Activated T-helper 1 cell treated with anti-CD3 and anti-CD28 coated beads, Interleukin-2, amount 50 U/mL, for 16 hours (primary cell): ENCODE data around the gene HAUS3.
A peak's percentile ranks its signal among the peaks of the same experiment; 100 is the strongest.

ENCODE experiments used
- DNase-seq, 2 donors: peaks; one replicate each; pipeline ENCODE4 v3.0.0-alpha.2; 2020; ENCODE audit warnings: low read depth in 1 of 2, low spot score in 1 of 2

HAUS3 gene, protein sequence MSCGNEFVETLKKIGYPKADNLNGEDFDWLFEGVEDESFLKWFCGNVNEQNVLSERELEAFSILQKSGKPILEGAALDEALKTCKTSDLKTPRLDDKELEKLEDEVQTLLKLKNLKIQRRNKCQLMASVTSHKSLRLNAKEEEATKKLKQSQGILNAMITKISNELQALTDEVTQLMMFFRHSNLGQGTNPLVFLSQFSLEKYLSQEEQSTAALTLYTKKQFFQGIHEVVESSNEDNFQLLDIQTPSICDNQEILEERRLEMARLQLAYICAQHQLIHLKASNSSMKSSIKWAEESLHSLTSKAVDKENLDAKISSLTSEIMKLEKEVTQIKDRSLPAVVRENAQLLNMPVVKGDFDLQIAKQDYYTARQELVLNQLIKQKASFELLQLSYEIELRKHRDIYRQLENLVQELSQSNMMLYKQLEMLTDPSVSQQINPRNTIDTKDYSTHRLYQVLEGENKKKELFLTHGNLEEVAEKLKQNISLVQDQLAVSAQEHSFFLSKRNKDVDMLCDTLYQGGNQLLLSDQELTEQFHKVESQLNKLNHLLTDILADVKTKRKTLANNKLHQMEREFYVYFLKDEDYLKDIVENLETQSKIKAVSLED

DNA sequence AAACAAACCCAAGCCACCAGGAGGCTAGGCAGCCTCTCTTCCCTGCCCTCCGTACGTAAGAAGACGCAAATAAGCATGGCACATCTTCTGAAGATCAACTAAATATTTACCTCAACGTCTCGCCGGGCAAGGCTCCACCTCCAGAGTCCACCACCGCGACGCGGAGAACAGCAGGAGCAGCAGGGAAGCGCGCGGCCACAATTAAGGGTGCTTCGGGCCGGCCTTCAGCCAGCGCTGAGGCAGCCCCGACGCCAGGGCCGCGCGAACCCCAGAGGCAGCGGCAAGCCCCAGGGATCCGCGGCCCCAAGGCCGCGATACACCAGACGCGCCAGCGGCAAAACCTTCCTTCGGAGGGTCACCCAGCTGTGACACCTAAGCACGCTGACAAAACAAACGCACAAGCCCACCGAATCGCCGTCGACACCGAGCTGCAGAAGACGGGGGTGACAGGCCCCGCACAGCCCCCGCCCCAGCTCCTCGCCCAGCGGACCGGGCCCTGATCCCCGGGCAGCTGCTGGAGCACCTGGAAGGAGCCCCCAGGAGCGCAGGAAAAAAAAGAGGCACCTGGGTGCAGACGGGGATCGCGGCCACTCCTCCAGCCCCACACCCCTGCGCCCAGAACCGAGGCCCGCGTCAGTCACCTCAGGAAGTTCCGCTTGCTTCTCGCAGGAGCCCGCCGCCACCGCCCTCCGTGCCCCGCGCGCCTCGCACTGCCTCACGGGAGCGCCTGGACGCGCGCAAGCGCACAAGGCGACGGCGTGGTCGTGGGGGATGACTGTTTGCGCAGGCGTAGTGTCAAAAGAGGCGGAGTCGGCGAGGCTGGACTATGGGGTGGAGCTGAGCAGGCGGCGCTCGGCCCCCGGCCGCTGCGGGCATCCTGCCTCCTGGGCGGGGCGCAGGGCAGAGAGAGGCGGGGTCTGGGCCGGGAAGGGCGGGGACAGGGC, at the start of gene HAUS3, which contains the start of gene POLN:
TSS of gene HAUS3 (minus strand) at position 712 of the 944 bp plus-strand sequence. CDS start 1,175 bp downstream, outside the sequence.
TSS of gene POLN (minus strand) at position 712 of the 944 bp plus-strand sequence. CDS start 12,890 bp downstream, outside the sequence.
- DNase-seq = peak; percentile 98 to 99

DNA sequence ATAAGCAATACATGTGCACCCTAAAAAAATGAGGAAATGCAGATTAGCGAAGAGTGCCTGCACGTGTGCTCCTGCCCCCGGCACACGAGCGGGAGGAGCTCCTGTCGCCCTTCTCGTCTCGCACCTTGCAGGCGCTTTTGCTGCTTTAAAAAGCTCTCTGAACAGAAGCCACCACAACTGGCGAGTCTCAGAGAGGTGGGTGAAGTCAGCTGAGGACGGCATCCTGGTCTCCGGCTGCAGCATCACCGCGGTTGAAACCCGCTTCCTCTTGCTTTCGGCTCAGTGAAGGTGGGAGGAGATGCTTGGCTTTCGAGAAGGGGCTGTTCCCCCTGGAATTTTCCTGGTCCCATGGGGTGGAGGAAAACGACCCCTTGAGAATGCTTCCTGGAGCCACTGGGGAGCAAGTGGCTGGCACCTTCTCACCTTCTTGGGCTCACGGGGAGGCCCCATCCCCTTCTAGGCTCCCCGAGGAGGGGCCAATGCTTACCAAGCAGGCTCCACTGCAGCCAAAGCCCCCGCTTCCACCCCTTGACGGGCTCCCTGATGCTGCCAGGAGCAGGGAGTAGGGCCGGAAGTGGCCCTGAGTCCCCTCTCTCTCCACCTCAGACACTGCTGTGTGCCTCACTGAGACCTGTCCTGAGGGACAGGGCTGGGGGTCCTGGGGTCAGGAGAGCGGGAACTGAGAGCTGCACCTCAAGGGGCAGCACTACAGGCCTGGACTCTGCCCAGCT, 49.2 kb upstream of the HAUS3 start:
- DNase-seq = peak; percentile 42 to 65

DNA sequence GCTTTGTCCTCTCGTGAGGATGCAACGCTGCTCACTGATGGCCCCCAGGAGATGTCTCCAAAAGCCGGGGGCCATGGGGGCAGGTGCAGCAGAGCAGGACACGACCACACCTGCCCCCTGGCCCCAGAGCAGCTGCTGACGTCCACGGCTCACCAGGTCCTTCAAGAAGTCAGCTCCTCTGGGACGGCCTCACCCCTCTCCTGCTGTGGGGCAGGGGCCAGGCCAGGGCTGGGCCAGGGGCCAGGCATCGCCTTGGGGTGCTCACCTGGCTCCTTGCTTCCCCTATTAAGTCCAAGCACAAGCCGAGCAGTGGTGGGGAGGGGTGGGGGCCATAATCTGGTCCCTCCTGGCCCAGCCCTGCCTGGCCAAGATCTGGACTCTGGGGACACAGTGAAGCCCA, 48.6 kb upstream of the HAUS3 start:
- no peak for DNase-seq

DNA sequence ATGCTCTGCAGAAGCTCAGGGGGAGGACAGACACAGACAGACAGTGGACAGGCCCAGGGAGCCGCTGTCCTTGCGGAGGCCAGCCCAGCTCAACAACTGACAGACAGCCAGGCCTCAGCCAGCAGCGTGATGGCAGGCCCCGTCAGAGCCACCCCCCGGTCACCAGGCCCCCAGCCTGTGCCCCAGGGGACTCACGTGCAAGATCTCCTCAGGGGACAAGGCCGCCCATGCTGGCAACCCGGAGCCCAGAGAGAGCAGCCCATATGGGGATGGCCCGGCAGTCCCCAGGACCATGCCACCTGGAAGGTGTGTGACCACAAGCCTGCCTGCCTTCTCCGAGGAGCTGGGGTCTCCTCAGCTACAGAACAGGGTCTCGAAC, 48.0 kb upstream of the HAUS3 start:
- no peak for DNase-seq

DNA sequence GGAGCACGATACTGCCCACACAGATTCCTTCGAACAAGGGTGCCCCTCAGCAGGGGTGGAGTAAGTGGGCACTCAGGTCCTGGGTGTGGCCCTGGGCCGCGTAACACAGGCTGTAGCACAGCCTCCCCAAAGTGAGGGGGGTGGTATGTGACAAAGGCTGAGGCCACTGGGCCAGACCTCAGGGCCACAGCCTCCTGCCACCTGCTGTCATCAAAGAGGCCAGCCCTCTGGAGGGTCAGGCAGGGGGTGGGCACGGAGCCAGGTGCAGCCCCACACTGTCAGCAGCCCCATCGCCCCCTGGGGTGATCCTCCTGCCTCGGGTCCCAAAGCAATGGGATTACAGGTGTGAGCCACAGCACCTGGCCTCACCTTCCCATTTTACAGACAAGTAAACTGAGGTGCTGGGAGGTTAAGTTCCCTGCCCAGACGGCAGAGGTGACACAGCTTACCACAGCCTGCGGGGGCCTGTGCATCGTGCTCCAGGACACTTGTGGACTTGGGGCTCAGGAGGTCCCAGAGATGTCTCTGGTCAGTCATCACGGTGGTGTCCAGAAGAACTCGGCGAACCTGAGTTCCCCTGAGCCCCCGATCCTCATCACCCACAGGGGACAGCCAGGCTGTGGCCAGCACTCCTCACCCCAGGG, 47.5 kb upstream of the HAUS3 start:
- DNase-seq = no peak

DNA sequence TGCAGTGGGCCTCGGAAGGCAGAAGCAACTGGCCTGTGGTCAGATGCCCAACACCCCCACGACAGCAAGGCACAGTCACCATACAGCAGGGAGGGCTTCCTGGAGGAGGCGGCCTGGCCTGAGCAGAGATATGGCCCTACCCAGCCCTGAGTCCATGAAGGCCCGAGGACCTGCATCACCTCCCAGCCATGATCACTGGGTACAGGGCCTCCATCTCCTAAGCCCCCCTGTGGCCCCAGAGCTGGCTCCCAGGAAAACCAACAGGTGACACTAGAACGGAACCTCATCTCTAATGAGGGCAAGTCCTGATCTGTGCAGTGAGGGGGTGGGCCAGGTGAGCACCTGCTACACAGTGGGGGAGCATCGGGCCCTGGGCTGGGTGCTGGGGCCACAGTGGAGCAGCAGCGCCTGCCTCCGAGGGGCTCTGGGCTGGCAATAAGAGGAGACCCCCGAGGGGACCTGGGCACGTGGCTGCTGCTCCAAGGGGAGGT, 46.2 kb upstream of the HAUS3 start:
- DNase-seq = no peak

DNA sequence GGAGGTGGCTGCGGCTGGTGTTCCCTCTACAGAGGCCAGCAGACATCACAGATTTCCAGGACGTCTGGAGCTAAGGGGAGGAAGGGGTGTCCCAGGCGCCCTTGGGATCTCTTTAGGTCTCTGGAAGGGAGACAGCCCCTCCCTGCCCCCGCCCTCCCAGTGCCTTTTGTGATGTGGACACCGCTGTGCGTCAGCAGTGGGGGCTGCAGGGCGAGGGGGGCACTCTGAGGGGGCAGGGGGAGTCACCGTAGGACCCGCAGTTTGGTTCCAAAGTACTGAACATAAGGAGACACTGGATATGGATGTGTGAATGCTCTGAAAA, 45.6 kb upstream of the HAUS3 start:
- no peak for DNase-seq

DNA sequence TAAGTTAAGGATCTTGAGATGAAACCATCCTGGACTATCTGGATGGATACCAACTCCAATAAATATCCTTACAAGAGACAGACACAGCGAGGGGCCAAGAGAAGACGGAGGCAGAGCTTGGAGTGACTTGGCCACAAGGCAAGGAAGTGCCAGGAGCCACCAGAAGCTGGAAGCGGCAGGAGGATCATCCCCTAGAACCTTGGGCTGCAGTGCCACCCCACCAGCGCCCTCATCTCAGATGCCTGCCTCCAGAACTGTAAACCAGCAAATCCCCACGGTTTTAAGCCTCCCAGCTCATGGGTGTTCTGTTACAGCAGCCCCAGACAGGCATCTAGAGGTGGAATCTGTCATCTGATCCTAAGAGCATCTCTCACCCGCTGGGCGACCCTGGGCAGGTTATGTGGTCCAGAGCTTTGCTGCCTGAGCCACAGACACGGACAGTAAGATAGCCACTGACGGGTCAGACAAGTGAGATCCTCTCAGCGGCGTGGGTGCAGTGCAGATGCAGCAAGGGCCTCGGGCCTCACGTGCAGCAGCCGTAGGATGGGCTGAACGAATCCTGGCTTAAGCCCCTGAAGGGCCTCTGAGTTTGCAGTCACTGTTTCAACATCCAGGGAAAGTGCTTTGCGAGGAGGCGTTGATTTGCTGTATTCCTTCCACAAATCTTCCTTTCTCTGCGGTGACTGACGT, 45.1 kb upstream of the HAUS3 start:
- no peak for DNase-seq

DNA sequence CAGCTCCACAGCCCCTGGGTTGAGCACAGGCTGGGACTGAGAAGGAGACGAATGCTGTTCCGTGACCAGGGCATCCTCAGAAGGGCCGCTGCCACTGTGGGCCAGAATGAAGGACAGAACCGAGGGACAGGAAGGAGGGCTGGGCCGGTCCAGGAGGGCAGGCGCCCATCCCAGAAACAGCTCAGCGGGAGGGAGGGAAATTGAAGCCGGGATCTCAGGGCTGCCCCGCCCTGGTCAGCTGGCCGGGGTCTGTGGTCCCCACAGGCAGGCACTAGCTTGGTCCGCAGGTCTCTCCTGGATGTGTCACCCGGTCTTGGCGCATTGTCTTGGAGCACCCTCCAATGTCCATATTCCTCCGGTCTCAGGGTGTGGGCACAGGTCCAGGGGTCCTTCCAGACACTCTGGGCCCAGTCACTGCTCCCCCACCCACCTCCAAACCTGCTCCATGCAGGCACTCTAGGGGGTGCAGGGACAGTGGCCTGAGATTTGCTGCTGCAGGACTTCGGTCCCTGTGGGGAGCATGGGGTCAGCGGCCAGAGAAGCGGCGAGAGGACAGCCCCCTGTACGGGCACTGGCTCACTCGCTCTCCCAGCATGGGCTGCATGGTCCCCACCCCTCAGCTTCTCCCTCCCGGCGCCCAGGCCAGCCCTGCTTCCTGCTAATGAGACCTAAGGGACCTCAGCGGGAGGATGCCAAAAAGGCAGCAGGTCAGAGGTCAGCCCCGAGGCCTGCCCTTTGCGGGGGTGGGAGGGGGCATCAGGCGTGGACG, 43.9 kb upstream of the HAUS3 start:
- no peak for DNase-seq

DNA sequence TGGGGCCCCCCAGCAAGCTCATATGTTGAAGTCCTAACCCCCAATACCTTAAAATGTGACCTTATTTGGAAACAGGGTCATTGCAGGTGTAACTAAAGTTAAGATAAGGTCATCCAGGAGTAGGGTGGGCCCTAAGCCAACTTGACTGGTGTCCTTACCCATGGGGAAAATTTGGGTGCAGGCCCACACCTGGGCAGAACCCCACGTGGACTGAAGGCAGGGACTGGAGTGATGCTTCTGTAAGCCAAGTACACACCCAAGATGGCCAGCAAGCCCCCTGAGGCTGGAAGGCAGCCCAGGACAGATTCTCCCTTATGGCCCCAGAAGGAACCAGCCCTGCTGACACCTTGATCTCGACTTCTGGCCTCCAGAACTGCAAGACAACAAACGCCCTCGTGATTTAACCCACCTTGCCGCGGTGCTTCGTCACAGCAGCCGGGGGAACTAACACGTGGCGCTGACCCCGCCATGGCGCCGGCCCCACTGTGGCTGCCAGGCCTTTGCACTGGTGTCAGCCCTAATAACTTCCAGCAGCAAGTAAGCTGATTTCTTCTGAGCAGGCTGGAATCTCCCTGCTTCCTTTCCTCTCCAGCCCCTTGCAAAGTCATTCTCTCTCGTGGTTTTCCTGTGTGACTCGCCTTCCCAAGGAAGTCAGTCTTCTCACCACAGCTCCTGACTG, 43.2 kb upstream of the HAUS3 start:
- DNase-seq = no peak

DNA sequence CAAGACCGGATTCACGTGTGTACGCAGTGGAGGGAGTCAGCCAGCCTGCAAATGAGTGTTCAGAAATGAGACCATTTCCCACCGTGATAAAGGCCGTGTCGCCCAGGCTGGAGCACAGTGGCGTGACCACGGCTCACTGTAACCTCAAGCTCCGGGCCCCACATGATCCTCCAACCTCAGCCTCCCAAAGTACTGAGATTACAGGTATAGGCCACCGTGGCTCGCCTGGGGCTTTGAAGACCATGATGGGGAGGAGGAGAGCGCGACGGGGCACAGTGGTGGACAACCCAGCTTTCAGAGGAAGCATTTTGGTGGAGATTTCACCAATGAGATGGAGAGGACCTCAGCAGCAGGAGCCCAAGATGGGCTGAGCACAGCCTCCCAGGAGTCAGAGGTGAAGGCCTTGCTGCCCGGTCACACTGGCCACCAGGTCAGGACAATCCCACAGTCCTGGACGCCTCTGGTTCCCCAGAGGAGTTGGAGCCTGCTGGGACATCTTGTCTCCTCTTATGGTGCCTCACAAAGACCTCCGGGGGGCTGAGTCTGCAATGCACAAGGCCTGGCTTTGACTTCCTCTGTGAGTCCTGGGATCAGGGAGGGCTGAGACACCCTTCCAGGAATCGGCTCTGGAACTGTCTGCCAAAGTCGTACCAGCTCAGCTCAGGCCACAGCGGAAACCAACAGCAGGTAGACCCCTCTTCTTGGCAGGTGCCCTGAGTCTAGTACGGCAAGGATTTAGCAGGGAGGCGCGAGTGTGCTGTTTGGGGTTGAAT, 42.4 kb upstream of the HAUS3 start:
- peak in 1 of 2 donors; percentile 1 for DNase-seq

DNA sequence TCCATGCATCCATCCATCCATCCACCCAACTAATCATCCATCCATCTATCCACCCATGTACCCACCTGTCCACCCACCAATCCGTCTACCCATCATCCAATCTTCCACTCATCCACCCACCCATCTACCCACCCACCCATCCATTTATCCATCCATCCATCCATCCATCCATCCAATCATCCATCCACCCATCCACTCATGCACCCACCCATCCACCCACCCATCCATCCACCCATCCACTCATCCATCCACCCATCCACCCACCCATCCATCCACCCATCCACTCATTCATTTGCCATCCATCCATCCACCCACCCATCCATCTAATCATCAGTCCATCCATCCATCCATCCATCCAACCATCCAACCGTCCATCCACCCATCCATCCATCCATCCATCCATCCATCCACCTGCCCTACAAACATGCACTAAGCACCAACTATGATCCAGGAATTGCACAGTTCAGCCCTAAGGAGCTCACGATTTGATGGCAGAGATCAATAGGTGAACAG, 41.3 kb upstream of the HAUS3 start:
- no peak for DNase-seq

DNA sequence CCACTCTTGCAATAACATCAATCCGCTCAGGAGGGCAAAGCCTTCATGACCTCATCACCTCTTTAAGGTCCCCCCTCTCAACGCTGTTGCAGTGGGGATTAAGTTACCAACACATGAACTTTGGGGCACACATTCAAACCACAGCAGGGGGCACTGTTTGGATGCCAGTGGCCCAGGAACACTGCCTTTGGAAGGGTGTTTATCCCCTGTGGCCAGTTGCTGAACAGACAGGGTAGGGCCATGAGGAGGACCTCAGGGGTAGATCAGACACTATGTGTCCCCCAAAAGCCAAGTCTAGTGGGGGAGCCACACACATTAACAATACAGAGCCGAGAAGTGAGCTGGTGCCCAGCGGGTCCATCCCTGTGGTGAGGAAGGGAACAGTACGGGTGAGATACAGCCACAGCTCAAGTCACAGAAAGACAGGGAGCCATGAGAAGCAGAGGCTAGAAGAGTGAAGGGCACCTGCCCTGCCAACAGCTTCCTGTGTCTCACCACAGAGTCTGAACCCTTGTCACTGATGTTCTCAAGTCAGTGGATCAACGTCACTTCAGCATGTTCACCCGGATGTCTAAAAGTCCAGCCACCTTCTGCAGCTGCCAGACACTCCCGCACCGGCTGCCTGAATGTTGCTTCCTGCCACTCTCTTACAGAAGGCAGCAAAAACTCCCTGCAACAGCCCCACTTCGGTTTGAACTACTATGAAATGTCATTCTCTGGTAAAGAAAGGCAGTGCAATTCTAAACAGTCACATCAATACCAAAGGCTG, 39.8 kb upstream of the HAUS3 start:
- DNase-seq = peak; percentile 65

DNA sequence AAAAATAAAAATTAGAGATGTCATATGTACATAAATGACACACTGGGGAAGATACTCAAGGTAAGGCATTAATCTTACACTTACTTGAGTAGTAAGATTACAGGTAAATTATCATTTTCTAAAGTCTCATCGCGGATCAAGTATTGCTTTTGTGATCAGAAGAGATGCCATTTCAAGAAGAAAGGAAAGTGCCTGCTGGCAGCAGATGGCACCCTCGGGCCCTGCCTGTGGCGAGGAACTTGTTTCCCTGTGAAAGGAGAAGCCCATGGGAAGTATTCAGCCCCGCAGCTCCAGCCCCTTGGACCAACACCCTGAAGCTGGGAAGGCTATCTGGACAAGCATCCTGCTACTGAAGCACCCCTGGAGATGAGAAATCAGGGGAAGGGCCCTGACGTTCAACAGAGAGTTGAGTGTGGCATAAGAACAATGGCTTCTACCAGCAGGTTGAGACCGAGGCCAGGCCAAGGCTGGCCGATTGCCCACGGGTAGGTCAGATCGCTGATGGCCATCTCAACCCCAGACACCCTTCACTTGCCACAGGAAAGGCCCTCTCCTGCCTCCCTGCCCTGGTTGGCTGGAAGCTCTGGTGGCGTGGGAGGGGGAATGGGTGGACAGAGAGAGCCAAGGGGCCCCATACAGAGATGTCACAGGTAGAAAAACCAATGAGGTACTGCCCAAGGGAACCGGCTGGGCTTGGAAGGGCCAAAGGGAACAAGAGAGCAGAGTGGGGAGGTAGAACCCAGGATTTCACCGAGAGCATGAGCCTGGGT, 38.8 kb upstream of the HAUS3 start:
- DNase-seq = no peak

DNA sequence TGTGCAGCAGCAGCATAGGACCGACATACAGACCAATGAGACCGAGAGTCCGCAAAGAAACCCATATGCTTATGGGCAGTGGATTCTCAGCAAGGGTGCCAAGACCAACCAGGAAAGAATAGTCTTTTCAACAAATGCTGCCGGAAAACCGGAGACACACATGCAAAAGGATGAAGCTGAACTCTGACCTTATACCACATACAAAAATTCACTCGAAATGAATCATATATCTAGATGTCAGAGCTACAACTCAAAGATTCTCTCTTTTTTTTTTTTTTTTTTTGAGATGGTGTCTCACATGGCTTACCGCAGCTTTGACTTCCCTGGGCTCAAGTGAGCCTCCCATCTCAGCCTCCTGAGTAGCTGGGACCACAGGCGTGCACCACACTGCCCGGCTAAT, 36.0 kb upstream of the HAUS3 start:
- no peak for DNase-seq
